Stimulated activated CD8-positive, alpha-beta memory T cell treated with anti-CD3 and anti-CD28 coated beads, Interleukin-15, amount 100 ng/mL, for 24 hours (primary cell): ENCODE data around the gene PALM3.
"Not testable (repeated sequence)": the region's sequence is repeated elsewhere in the genome, so short reads cannot be mapped to it uniquely, and the experiment has no call there.

Source experiments
- DNase-seq: peaks from one replicate; pipeline ENCODE4 v3.0.0-alpha.2; 2020; ENCODE audit warnings: low read depth

The PALM3 gene

GRCh38 chr19:14031719-14032480 is 30.0 kb downstream of the PALM3 start, which contains the start of gene IL27RA:
IL27RA (plus strand) TSS chr19:14031762; CDS start chr19:14031873, 111 bp downstream.
- DNase-seq: peak; percentile 53

GRCh38 chr19:14030997-14031718 is 30.7 kb downstream of the PALM3 start:
- DNase-seq: no peak

- no peak for DNase-seq
These were observed 33.0 kb downstream of the PALM3 start for GRCh38 chr19:14028901-14029300.

DNA sequence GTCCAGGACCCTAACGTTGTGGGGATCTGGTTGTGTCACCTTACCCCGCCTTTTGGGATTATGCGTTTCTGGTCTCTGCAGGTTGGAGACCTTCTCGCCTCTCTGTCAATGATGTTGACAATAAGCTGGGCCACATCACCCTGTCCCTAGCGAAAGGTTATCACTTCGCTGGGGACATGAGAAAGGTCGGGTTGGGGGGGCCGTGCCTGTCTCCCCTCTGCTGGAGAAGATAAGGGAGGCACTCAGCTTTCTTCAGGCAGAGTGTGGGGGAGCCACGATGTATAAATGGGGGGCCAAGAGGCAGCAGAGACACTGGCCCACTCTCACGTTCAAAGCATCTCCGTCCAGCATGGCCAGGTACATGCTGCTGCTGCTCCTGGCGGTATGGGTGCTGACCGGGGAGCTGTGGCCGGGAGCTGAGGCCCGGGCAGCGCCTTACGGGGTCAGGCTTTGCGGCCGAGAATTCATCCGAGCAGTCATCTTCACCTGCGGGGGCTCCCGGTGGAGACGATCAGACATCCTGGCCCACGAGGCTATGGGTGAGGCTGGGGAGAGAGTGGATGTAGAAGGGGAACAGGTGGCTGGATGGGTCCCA is 33.9 kb downstream of the PALM3 start, which contains the start of gene RLN3:
RLN3 (plus strand) TSS at position 293 of the 595 bp plus-strand sequence; CDS start at position 350, 57 bp downstream.
- DNase-seq: no peak

GRCh38 chr19:14026652-14027192 is 35.2 kb downstream of the PALM3 start:
- DNase-seq: not testable (repeated sequence)

DNA sequence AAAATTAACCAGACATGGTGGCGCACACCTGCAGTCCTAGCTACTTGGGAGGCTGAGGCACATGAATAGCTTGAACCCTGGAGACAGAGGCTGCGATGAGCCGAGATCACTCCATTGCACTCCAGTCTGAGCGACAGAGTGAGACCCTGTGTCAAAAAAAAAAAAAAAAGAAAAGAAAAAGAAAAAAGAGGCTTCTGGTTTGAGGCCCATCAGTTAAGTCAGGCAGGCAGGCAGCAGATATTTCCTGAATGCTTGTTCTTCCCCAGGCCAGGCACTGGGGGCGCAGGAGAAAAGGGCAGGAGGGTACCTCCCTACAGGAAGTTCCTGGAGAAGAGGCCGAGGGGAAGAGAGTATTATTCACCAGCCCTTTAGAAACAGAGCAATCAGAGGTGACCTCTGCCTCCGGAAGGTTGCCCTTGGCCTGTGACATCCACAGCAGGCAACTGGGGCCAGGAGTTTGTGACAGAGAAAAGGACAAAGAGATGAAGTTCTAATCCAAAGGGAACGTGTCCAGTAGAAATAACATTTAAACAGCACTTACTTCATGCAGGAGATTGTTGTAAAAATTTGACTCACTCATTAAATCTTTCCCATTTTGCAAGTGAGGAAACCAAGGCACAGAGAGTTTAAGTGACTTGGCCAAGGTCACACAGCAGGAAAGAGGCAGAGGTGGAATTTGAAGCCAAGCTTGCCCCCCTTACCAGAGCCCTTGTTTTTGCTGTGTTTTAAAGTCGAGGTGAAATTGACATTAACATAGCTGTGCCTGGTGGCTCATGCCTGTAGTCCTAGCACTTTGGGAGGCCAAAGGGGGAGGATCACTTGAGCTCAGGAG is 38.3 kb downstream of the PALM3 start:
- no peak for DNase-seq

GRCh38 chr19:14022469-14022868 is 39.4 kb downstream of the PALM3 start:
- DNase-seq: no peak

DNA sequence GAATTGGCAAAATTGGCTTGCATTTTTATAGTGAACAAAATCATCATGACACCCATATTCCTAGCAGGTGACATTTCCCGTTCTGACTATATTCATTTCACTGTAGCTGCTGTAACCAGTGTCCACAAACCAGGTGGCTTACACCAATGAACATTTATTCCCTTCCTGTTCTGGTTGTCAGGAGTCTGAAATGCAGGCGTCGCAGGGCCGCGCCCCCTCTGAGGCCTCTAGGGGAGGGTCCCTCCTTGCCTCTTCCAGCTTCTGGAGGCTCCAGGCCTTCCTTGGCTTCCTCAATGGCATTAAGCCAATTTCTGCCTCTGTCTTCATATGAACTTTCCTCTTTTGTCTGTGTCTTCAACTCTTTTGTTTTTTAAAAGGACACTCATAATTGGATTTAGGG is 40.4 kb downstream of the PALM3 start:
- no peak for DNase-seq

DNA sequence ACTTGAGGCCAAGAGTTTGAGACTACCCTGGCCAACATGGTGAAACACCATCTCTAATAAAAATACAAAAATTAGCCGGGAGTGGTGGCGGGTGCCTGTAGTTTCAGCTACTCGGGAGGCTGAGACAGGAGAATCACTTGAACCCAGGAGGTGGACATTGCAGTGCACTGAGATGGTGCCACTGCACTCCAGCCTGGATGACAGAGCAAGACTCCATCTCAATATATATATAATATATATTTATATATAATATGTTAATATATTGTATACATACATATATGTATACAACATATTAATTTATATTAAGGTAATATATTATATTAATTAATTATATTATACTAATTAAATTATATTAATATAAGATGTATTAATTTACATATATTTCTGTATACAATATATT is 42.1 kb downstream of the PALM3 start:
- DNase-seq: not testable (repeated sequence)

GRCh38 chr19:14019100-14019499 is 42.8 kb downstream of the PALM3 start:
- DNase-seq: no peak

DNA sequence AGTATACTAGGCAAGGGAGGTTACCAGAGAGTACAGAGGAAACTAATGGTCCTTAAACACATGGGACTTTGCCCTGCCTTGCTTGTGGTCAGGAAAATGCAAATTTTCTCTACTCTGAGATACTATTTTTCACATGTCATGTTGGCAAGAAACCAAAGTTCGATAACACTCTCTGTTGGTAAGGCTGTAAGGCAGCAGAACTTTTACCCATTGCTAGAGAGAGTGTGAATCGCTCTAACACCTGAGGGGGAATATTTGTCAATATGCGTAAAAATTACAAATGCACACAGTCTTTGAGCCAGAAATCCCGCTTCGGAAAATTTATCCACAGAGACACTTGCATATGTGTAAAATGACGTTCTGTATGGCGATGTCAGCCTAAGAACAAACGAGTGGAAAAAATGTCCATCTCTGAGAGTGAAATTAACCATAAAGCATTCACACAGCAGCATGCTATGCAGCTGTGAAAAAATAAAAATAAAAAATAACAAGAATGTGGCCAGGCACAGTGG is 46.3 kb downstream of the PALM3 start:
- DNase-seq: no peak

- no peak for DNase-seq
These were observed 49.4 kb downstream of the PALM3 start for GRCh38 chr19:14012378-14012915.

DNA sequence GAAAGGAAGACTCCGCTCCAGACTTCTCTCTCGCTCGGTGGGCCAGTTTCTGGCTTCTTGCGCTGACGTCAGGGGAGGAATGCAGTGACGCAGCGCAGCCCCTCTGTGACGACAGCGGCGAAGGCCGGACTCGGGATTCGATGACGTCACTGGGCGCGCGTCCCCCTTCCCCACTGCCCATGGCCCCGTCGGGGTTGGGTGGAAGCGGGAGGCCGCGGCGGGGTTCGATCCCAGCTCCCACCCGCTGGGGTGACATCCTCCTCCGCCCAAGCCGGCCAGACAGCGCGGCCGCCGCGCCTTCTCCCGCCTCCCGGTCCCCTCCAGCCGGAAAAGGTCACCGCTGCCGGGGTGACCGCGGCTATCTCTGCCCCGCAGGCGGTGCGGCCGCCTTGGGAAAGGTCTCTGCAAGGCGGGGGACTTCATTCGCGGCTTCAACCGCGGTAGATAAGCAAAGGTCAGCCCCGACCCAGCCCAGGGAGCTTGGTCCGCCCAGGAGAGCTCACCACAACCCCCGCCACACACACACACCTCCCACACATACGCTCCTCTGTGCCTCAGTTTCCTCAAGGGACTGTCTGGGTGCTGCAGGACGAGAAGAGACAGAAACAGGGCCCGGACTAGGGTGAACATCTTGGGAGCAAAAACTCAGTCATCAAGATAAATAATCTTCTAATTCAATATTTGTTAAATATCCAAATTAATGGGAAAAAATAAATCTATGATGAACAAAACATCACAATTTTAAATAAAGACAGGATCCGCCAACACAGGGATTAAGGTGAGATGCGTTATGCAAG is 54.9 kb downstream of the PALM3 start:
- DNase-seq: peak; percentile 67

DNA sequence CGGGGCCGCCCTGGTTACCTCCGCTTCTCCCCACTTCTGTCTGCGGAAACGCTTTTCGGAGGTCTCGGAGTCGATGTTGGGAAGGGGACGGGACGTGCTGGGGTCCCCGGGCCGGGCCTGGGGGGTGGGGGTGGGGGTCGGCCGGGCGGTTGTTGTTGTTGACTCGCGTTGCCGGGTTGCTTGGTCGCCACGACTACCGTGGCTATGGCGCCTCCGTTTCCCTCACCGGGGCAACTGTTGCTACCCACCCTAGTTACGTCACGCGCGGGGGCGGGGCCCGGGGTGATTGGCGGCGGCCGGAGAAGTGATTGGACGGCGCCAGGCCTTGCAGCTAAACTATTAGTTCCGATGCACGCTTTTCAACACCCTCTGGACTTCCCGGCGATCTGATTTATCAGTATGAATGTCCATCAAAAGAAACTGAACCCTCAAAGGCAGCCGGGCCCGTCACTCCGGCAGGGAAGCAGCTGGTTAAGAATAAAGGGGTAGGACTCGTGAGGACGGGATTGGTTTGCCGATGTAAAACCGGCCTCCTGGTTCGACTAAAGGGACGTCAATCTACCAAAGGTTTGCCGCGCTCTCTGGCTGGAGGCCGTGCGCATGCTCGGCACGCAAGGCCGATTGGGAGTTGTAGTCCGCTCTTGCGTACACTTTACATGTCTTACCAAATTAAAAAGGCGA is 55.7 kb downstream of the PALM3 start, which contains the start of gene RFX1:
RFX1 (minus strand) TSS at position 236 of the 681 bp plus-strand sequence. CDS start 12,477 bp downstream, outside the sequence.
- DNase-seq: peak; percentile 100

DNA sequence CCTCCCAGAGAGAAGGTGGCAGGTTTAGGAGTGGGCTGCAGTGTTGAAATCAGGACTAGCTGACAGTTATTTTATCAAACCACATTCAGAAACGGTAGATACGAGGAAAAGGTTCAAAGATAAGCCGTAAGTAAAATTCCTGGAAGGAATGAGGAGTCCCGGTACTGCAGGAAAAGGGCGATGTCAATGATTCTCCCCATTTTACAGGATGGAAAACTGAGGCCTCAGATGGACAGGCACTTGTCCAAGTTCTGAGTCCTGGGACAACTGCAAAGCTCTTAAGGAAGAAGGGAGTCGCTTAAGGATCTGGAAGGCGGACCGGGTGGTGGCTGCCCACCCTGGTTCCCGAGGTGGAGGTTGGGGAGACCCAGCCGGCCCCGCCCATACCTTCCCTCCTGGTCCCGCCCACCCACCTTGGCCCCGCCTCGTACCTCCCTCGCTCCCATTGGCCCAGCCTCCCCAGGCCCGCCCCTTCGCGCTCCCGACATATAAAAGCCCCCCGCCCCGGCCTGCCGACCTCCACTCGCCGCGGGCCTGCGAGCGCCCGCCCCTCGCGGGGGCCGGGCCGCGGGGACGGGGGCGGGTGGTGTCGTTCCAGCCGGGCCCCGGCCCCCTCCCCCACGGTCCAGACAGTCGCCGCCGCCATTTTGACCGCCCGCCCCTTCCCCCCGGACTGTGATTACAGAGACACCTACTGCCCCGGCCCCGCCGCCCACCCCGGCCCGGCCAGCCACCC is 56.4 kb downstream of the PALM3 start:
- DNase-seq: peak; percentile 91

- no peak for DNase-seq
These were observed 57.1 kb downstream of the PALM3 start for GRCh38 chr19:14004619-14005348.
